HG03135 (cell line): ENCODE measurements around the gene INSC.
A peak's percentile ranks its signal among the peaks of the same experiment; 100 is the strongest.

ENCODE experiments used
- ATAC-seq: cut with Tn5 transposase; IDR thresholded peaks from one replicate; pipeline ENCODE4 v1.9.1; 2021; ENCODE audit warnings: mild to moderate bottlenecking, moderate library complexity; ENCODE audit not compliant: unreplicated experiment

Gene INSC

GRCh38 chr11:15180212-15180792, 65.6 kb downstream of the INSC start:
- peak; percentile 62 for ATAC-seq

DNA sequence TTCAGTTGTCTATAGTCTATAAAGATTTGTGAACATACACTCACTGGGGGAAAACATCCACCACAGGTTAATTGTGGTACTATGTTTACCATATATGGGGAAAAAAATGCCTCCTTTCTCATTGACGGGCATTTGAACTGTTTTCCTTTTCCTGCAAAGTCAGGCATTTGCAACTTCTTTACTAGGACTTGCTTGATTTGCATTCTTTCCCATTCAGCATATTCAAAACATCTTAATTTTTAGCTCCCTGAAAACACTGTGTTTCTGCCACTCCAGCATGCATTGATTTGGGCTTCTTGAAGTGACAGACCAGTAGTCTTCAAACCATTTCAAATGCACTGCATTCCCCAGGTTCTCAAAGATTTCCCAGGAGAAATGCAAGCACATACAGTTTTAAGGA, 67.6 kb downstream of the INSC start:
- ATAC-seq = no peak

DNA sequence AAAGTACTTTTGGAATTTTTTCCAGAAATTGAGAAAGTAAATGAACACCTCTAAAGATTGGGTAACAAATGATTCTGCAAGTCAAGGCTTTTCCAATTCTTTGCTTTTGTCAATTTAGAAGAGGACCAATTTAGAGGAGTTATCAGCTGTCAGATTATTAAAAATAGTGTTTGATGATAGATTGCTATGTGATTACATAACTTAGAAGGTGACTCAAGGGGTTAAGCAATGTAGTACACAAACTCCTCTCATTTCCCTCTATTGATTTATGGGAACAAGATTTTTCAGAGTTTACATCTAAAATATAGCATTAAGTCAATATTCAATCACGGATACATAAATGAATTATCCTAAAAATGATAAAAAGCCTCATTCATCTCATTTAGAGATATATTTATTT, 70.3 kb downstream of the INSC start:
- no peak for ATAC-seq

DNA sequence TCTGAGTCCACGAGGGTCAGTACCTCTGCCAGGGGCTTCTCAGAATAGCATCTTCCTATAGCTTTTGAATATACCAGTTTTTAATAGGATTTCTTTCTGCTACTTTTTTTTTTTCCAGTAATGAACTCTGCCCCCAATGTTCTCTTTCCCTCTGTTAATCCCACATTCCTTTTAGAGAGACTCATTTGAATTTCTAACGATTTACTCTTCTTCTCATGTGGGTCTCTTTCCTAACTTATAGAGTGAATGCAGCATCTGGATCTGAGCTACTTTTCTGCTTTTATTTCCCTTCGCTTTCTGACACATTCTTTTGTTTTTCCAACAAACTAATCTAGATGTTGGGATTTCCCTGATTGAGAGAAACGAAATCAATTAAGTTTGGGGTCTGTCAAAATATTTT, 71.4 kb downstream of the INSC start:
- ATAC-seq = no peak

- no peak for ATAC-seq
Observed at GRCh38 chr11:15189189-15189588, 74.5 kb downstream of the INSC start.

DNA sequence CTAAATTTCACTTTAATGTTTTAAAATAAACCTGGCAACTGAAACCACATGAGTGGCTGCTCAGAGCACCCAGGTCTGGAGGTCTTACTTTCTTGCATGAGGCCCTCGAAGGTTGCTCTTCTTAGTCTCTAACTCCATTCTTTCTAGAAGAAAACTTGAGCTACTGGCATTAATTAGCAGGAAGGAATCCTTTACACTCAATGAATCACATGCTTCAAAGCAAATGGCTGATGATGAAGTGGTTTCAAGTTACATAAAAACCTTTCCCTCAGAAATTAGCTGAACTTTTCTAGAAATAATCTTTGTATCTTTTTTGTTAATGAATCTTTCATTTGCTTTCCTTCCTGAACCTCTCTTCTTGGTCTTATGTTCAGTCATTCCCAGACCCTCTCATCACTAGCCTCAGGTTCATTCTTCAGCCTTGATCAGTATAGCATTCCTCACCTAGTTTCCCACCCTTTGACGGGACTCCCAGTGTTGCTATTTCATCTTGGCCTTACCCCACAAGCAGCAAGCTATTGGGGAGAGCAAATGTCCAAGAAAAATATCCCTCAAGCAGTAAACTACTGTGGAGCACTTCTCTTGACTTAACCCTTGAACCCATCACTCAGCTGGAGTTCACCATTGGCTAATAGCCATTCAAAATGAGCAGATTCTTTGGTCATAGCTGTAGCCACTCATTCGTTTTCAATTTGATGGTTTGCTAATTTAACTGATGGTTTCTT, 75.1 kb downstream of the INSC start:
- ATAC-seq = no peak

DNA sequence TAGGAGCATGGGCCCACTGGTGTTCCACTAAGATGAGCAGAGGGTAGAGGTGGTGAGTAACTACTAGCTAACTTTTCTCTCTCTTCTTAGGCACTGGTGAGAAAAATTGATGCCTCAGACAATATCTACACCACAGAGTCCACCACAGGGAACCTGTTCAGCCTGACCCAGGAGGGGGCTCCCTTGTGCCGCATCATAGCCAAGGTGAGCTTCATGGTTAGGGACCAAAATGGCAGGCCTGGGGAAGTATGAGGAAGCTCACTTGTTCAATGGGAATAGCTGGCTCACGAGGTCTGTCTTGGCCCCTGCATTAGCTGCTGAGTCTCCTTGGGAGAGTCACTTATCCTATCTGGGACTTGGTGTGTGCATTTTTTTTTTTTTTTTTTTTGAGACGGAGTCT, 75.9 kb downstream of the INSC start:
- no peak for ATAC-seq

DNA sequence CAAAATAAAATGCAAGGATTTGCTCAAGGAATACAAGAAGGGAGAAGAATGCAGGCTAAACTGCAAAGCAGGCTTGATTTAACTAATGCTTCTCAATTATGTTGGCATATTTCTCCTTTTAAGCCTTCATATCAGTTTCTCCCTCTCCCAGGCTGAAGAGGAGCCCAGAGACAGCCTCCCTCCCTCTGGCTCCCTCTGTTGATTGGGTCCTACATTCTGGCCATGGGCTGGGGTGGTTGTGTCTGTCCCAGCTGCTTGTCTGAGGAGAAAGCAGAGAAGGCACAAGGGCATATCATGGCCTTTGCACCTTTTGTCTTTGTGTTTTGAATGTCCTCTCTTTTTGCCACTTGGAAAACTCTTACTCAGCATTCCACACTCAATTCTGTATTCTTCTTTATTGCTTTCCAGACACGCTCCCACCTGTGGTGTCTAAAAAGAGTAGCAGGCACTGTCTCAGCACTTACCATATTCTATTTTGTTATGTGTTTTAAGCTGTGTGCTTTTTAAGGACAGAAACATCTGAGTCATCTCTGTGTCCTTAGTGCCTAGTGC, 77.4 kb downstream of the INSC start:
- no peak for ATAC-seq

GRCh38 chr11:15194671-15195415, 80.1 kb downstream of the INSC start:
- no peak for ATAC-seq

GRCh38 chr11:15195454-15196200, 80.9 kb downstream of the INSC start:
- no peak for ATAC-seq

DNA sequence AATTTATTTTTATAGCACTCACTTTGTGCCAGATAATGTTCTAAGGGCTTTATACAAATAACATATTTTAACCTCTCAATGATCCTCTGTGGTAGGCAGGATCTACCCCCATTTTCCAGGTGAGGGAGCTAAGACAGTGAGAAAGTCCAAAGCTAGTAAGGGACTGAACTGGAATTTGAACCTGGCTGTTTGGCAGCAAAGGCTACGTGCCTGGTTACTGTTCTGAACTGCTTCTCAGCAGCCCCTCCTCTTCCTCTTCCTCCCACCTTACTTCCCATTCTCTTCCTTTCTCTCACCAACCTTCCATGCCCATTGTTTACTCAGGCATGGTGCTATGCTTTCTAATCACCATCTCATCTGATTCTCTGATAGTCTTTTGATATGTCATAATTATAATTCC, 82.0 kb downstream of the INSC start:
- ATAC-seq = no peak

DNA sequence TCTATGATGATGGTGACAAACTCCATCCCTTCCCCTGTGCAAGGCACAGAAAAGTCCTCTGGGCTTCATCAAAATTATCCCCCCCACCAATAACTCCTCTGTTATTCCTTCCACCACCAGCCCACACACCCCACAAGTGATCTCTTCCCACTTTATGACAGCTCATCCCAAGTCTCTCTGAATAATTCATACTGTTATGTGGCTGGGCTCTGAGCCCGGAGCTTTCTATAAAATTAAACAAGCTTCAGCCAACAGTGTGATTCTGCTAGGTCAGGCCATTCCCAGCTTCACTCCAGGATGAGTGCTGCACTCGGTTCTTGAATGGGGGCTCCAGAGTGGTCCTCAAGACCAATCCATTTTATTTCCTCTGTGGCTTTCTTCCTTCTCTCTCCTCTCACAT, 83.0 kb downstream of the INSC start:
- no peak for ATAC-seq

- ATAC-seq = no peak
Observed at GRCh38 chr11:15198284-15198683, 83.6 kb downstream of the INSC start.

DNA sequence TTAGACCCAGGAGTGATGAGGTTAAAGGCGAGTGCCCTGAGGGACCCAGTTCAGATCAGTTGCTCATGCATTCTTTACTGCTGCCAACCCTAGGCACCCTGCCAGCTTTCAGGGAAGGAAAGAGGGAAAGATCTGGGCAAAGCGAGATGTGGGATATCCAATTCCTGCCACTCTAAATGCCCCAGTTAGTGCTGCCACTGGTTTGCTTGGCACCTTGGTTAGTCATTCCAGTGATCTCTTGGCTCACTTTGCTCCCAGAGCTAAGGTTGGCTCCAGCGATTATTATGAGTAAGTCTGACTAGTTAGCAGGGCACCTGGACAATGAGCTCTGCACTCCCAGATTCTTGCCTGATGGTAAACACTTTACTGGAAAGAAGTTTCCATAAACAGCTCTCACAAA, 85.0 kb downstream of the INSC start:
- ATAC-seq = no peak

- no peak for ATAC-seq
Observed at GRCh38 chr11:15200696-15201095, 86.0 kb downstream of the INSC start.

GRCh38 chr11:15201586-15201985, 86.9 kb downstream of the INSC start:
- ATAC-seq = no peak

GRCh38 chr11:15202626-15203025, 87.9 kb downstream of the INSC start:
- ATAC-seq = no peak

DNA sequence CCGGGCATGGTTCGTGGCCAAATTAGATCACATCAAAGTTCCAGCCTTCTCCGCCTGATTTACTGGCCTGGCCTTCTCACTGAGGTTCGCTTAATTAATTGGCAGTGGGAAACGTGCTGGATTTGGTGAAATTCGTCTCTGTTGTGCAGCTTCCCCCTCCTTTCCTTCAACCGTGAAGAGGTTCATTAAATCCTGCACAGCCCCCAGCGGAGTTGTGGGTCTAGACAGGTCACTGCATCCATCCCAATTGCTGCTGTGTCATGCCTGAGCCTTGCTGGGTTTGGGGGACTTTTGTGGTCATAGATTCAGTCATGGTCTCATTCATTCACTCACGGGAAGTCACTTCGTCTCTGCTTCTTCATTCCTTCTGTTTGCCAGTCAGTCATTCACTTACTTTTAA, 90.0 kb downstream of the INSC start:
- ATAC-seq = no peak

DNA sequence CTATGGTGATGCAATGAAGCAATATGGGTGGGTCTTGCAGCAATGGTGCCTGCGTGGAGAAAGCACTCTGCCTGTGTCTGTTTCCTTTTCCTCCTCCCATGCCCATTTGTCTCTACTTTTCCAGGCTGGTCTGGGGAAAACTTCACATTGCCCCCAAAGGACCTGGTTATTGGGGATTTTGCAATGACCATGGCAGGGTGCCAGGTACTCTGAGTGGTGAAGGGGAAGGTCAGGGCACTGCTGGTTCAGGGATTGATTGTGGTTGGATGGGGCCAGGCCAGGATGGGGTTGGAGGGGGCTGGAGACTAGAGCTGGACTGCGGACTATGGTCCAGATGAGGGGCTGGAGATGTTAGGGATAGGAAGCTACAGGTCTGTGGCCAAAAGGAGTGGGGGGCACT, 92.1 kb downstream of the INSC start:
- ATAC-seq = no peak

DNA sequence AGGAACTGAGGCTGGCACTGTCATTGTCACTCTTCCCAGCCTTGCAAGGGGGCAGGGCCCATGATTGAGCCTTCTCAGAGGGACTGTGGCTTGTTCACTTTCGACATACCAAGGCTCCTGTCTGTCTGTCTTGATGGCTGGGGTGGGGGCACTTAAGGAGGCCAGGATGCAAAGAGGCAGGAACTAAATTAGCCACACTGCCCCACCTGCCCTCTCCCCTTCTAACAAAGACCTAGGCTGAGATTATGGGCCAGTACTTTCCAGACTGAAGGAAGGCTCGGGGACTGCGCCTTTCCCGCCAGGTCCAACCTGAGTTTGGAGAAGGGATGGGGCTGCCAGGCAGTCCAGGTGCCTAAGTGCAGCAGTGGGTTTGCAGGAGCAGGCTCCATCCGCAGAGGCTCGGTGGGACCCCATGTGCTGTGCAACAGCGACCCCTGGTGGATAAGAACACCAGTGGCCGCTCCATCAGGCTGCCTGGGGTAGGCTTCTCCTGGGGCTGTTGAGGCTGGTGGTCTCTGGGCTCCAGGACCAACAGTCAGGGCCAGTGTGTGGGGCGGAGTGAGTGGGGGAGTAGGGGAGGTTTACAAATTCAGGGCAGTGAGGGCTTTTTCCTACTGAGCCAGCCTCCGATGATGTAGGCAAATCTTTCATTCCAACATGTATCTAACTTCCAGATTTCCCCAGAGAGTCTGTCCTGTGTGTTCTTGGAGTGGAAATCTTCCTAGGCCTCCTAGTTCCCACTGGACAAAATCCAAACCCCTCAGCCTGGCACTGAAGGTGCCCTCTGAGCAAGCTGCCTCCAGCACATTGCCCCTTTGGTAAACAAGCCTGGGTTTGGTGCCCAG, 93.9 kb downstream of the INSC start:
- peak; percentile 89 for ATAC-seq
